Loucy (cell line): Measurements from ENCODE around the gene DMRTB1.
A peak's percentile ranks its signal among the peaks of the same experiment; 100 is the strongest.

Experiments
- H2AFZ ChIP-seq: fragments of 200-600 bp; sonication (generic); 2 replicates; pipeline ENCODE4 v1.6.0; 2016; ENCODE audit warnings: antibody characterized with exemption, mild to moderate bottlenecking, low read length, moderate library complexity
- H3F3A ChIP-seq: fragments of 200-600 bp; 2 replicates; pipeline ENCODE4 v1.6.0; 2016; ENCODE audit warnings: antibody characterized with exemption, low read depth, mild to moderate bottlenecking
- H3K27me3 ChIP-seq: fragments of 200-600 bp; sonication (generic); 2 replicates; pipeline ENCODE4 v1.6.1; 2014; ENCODE audit warnings: low read length, mild to moderate bottlenecking; ENCODE audit not compliant: insufficient read depth, poor library complexity, severe bottlenecking
- H3K36me3 ChIP-seq: fragments of 200-600 bp; sonication (generic); 2 replicates; pipeline ENCODE4 v1.6.1; 2016; ENCODE audit warnings: low read length; ENCODE audit not compliant: insufficient read depth
- H3K4me1 ChIP-seq: fragments of 200-600 bp; sonication (generic); 2 replicates; pipeline ENCODE4 v1.5.1; 2014; ENCODE audit warnings: low read length, mild to moderate bottlenecking; ENCODE audit not compliant: insufficient read depth, poor library complexity, severe bottlenecking
- H3K4me2 ChIP-seq: fragments of 200-600 bp; sonication (generic); 2 replicates; pipeline ENCODE4 v1.6.0; 2014; ENCODE audit warnings: antibody characterized with exemption, low read length, low read depth, mild to moderate bottlenecking; ENCODE audit not compliant: poor library complexity, severe bottlenecking
- H3K4me3 ChIP-seq: fragments of 200-600 bp; sonication (generic); 2 replicates; pipeline ENCODE4 v1.5.1; 2014; ENCODE audit warnings: low read length, mild to moderate bottlenecking, mixed read lengths; ENCODE audit not compliant: poor library complexity, severe bottlenecking
- H3K79me2 ChIP-seq: fragments of 200-600 bp; sonication (generic); 2 replicates; pipeline ENCODE4 v1.6.1; 2014; ENCODE audit warnings: low read length; ENCODE audit not compliant: insufficient read depth
- H3K9ac ChIP-seq: fragments of 200-600 bp; sonication (generic); 2 replicates; pipeline ENCODE4 v1.6.0; 2014; ENCODE audit warnings: mild to moderate bottlenecking, low read depth, low read length, moderate library complexity; ENCODE audit not compliant: poor library complexity, severe bottlenecking
- H3K9me2 ChIP-seq: fragments of 200-600 bp; sonication (generic); replicated peaks from 2 replicates; pipeline ENCODE4 v1.6.1; 2016; ENCODE audit warnings: low read depth, low read length, mixed read lengths
- H3K9me3 ChIP-seq: fragments of 200-600 bp; sonication (generic); 2 replicates; pipeline ENCODE4 v1.6.1; 2014; ENCODE audit warnings: mild to moderate bottlenecking, antibody characterized with exemption, low read length, low read depth; ENCODE audit not compliant: insufficient read depth
- H4K20me1 ChIP-seq: fragments of 200-600 bp; sonication (generic); 2 replicates; pipeline ENCODE4 v1.6.0; 2014; ENCODE audit warnings: antibody characterized with exemption, low read length, mild to moderate bottlenecking; ENCODE audit not compliant: insufficient read depth, poor library complexity, severe bottlenecking
- EZH2phosphoT487 ChIP-seq: fragments of 200-600 bp; IDR thresholded peaks from 2 replicates; pipeline ENCODE4 v1.6.1; 2018; ENCODE audit warnings: antibody characterized with exemption, mild to moderate bottlenecking, moderate library complexity, borderline replicate concordance
- TF ChIP-seq, protein P1 (sequence below): fragments of 200-600 bp; sonication (generic); conservative IDR thresholded peaks from 2 replicates; pipeline ENCODE4 v1.5.1; 2014; ENCODE audit warnings: mild to moderate bottlenecking, antibody characterized with exemption, low read length

DMRTB1 gene

DNA sequence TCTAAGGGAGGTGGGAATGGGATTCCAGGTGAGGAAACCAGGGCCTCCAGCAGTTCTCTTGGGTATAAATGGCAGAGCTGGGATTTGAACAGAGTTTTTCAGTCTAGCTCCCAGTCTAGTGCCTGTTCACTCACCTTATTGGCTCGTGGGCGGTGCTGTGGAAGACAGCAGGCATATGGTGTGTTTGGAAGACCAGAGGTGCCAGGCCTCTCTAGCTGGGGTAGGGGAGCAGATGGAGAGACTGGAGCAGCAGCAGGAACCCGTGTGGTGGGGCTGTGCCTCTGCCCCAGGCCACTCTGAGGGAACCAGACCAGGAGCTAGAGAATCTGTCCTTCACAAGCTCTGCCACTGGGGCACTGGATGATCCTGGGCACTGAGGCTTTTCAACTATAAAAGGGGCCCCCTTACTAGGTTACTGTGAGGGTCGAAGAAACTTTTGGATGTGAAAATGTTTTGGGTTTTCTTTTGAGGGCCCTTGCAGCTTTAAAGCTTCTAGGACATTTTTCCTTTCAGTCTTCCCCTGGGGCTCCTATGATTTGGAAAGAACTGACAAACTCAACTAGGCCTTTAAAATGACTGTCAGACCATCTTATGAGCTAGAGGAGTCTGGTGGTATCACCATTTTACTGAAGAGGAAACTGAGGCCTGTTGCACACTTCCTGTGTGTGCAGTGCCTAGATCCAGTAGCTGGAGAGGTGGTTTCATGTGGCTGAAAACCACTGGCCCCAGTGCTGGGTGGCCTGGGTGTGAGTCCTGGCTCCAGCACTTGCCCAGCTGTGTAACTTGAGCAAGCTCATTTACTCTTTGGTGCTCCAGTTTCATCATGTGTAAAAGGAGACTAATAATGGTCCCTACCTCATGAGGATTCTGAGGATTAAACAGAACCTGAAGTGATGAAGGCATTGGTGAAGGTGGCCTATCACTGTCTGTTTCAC lies 6.1 kb downstream of the DMRTB1 start:
- H2AFZ ChIP-seq: peak overlapping the region; percentile 47
- peaks cover 57% of the 10 kb centered on the region for H3K4me1 ChIP-seq
- peak overlapping the region; percentile 39 for H3K4me3 ChIP-seq
- H3K4me2 ChIP-seq: peak overlapping the region; percentile 62
- H3K79me2 ChIP-seq: no peaks in the 10 kb centered on the region
- H3K9me3 ChIP-seq: no peaks in the 10 kb centered on the region
- H3K36me3 ChIP-seq: no peaks in the 10 kb centered on the region
- TF ChIP-seq EZH2phosphoT487: no peak
- TF ChIP-seq, protein P1, sequence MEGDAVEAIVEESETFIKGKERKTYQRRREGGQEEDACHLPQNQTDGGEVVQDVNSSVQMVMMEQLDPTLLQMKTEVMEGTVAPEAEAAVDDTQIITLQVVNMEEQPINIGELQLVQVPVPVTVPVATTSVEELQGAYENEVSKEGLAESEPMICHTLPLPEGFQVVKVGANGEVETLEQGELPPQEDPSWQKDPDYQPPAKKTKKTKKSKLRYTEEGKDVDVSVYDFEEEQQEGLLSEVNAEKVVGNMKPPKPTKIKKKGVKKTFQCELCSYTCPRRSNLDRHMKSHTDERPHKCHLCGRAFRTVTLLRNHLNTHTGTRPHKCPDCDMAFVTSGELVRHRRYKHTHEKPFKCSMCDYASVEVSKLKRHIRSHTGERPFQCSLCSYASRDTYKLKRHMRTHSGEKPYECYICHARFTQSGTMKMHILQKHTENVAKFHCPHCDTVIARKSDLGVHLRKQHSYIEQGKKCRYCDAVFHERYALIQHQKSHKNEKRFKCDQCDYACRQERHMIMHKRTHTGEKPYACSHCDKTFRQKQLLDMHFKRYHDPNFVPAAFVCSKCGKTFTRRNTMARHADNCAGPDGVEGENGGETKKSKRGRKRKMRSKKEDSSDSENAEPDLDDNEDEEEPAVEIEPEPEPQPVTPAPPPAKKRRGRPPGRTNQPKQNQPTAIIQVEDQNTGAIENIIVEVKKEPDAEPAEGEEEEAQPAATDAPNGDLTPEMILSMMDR: no peak; the same call in 1 of the 2 replicates
- peaks cover 7% of the 10 kb centered on the region; the same call in 1 of the 2 replicates for H3F3A ChIP-seq
- no peaks in the 10 kb centered on the region for H3K9me2 ChIP-seq
- H3K9ac ChIP-seq: peak overlapping the region; percentile 53
- H3K27me3 ChIP-seq: no peaks in the 10 kb centered on the region
- H4K20me1 ChIP-seq: no peaks in the 10 kb centered on the region

DNA sequence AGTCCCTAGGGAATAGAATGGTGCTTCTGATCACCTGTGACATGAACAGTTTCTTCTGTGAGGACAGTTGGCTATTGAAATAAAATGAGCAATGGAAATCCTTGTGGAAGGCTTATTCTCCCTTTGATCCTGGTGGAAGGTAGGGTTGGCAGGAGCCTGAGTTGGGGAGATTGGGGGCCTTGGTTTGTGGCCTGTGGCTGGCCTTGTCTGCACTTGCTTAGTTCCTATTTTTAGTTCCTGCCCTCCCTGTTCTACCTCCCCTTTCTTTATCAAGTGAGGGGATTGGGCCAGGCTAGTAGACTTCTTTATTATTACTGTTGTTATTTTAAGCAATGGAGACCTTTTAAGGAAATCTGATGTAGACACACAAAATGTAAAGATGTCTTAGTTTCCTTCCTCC lies 8.2 kb downstream of the DMRTB1 start:
- no peaks in the 10 kb centered on the region for H3K79me2 ChIP-seq
- H3K9me3 ChIP-seq: no peaks in the 10 kb centered on the region
- peaks cover 57% of the 10 kb centered on the region for H3K4me1 ChIP-seq
- H3K27me3 ChIP-seq: no peaks in the 10 kb centered on the region
- no peak overlapping the region for H2AFZ ChIP-seq
- no peaks in the 10 kb centered on the region for H4K20me1 ChIP-seq
- H3K36me3 ChIP-seq: no peaks in the 10 kb centered on the region
- H3K4me3 ChIP-seq: peak overlapping the region; percentile 24
- peaks cover 7% of the 10 kb centered on the region; the same call in 1 of the 2 replicates for H3F3A ChIP-seq
- TF ChIP-seq, protein P1: no peak
- TF ChIP-seq EZH2phosphoT487: no peak
- no peaks in the 10 kb centered on the region for H3K9me2 ChIP-seq
- peak overlapping the region; percentile 65 for H3K4me2 ChIP-seq
- peak overlapping the region; percentile 35 for H3K9ac ChIP-seq

DNA sequence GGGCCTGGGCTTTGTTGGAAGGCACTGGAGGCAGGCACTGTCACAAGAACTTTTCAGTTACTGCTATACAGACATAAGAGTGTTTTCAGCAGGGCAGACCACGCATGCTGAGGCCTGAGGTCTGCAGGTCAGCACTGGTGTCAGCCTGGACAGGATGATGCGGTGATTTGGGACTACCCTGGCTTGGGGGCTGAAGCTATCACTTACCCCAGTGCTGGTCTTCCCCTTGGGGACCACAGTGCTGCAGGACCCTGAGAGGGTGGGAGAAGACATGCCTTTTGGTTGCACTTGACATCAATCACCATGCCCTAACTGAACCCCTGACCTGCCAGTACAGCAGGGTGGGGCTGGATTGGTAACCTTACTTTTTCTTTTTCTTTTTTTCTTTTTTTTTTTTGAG lies 9.2 kb downstream of the DMRTB1 start:
- no peaks in the 10 kb centered on the region for H3K79me2 ChIP-seq
- peaks cover 7% of the 10 kb centered on the region; the same call in 1 of the 2 replicates for H3F3A ChIP-seq
- no peaks in the 10 kb centered on the region for H4K20me1 ChIP-seq
- no peaks in the 10 kb centered on the region for H3K27me3 ChIP-seq
- H3K36me3 ChIP-seq: no peaks in the 10 kb centered on the region
- TF ChIP-seq EZH2phosphoT487: no peak
- TF ChIP-seq, protein P1: no peak
- no peak overlapping the region for H3K4me3 ChIP-seq
- H3K9me3 ChIP-seq: no peaks in the 10 kb centered on the region
- H3K9me2 ChIP-seq: no peaks in the 10 kb centered on the region
- H2AFZ ChIP-seq: no peak overlapping the region
- peaks cover 49% of the 10 kb centered on the region for H3K4me1 ChIP-seq
- H3K9ac ChIP-seq: no peak overlapping the region
- no peak overlapping the region for H3K4me2 ChIP-seq
